GM12874 (cell line): ENCODE data around the gene VWA5A.

Experiments used
- CTCF ChIP-seq: IDR thresholded peaks from 2 replicates; pipeline ENCODE4 v1.5.1; 2011; ENCODE audit warnings: low read depth, mild to moderate bottlenecking, control low read depth, low read length, moderate library complexity; ENCODE audit not compliant: insufficient read depth

Gene VWA5A

GRCh38 chr11:124152770-124153407, 37.6 kb downstream of the VWA5A start:
- no peak for TF ChIP-seq CTCF

GRCh38 chr11:124153821-124154220, 38.6 kb downstream of the VWA5A start:
- no peak for TF ChIP-seq CTCF

GRCh38 chr11:124159481-124159880, 44.2 kb downstream of the VWA5A start:
- no peak for TF ChIP-seq CTCF

- TF ChIP-seq CTCF = no peak
Observed at GRCh38 chr11:124160986-124161385, 45.7 kb downstream of the VWA5A start.

GRCh38 chr11:124167826-124168231, 52.6 kb downstream of the VWA5A start:
- no peak for TF ChIP-seq CTCF

- no peak for TF ChIP-seq CTCF
Observed at GRCh38 chr11:124168796-124169195, 53.5 kb downstream of the VWA5A start.

GRCh38 chr11:124170801-124171586, 55.7 kb downstream of the VWA5A start:
- TF ChIP-seq CTCF = no peak
